HepG2 (cell line): Measurements from ENCODE around the gene DEFB128.

Source experiments
- ARNT2 ChIP-seq: sonication (generic); formaldehyde crosslinking; IDR thresholded peaks from 2 replicates; pipeline ENCODE4 v1.8.0; 2022; ENCODE audit warnings: mild to moderate bottlenecking, low read depth, missing genetic modification reagents, moderate library complexity
- CTCF ChIP-seq: sonication (generic); formaldehyde crosslinking; IDR thresholded peaks from 2 replicates; pipeline ENCODE4 v1.5.0; 2020; ENCODE audit warnings: mild to moderate bottlenecking, missing genetic modification reagents, moderate library complexity
- KDM5B ChIP-seq: sonication (generic); formaldehyde crosslinking; IDR thresholded peaks from 2 replicates; pipeline ENCODE4 v1.4.0; 2020; ENCODE audit warnings: missing genetic modification reagents, mild to moderate bottlenecking, borderline replicate concordance
- MZF1 ChIP-seq: sonication (generic); formaldehyde crosslinking; IDR thresholded peaks from 2 replicates; pipeline ENCODE4 v1.8.1; 2023; ENCODE audit warnings: mild to moderate bottlenecking, missing genetic modification reagents, borderline replicate concordance
- RFX5 ChIP-seq: IDR thresholded peaks from 2 replicates; pipeline ENCODE4 v1.6.1; 2011; ENCODE audit warnings: low read depth, low read length, improper control_type of control experiment
- ZKSCAN1 ChIP-seq: fragments of 150-350 bp; IDR thresholded peaks from 2 replicates; pipeline ENCODE4 v1.6.1; 2014; ENCODE audit warnings: low read length
- TF ChIP-seq, protein P1 (sequence below): IDR thresholded peaks from 2 replicates; pipeline ENCODE4 v1.6.1; 2012; ENCODE audit warnings: low read depth, low read length, improper control_type of control experiment

DNA sequence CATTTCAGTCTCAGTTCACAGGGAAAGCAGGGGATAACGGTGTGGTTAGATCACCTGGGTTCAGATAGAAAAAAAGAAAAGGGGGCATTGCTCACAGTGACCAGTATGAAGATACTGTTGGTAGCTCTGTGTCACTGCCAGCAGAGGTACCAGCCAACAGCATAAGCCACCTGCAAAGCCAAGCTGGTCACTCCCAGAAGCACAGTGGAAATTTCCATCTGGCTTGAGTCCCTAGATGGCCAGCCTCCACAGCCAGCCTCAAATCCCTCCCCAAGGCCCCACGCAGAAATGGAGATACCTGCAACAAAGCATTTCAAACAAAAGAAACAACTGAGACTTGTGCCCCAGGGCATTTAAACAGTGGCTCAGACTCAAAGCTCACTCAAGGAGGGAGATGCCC lies 20.6 kb downstream of the DEFB128 start:
- no peak for TF ChIP-seq CTCF (CRISPR knock-in tag)
- no peak for TF ChIP-seq ARNT2 (CRISPR knock-in tag)
- no peak for TF ChIP-seq KDM5B
- TF ChIP-seq, protein P1, sequence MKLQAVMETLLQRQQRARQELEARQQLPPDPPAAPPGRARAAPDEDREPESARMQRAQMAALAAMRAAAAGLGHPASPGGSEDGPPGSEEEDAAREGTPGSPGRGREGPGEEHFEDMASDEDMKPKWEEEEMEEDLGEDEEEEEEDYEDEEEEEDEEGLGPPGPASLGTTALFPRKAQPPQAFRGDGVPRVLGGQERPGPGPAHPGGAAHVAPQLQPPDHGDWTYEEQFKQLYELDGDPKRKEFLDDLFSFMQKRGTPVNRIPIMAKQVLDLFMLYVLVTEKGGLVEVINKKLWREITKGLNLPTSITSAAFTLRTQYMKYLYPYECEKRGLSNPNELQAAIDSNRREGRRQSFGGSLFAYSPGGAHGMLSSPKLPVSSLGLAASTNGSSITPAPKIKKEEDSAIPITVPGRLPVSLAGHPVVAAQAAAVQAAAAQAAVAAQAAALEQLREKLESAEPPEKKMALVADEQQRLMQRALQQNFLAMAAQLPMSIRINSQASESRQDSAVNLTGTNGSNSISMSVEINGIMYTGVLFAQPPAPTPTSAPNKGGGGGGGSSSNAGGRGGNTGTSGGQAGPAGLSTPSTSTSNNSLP, result no peak
- TF ChIP-seq ZKSCAN1, result no peak
- no peak for TF ChIP-seq MZF1
- no peak for TF ChIP-seq RFX5
